ENCODE data around the gene ENOX1. TPM values are rescaled to one million over a fixed set of nuclear protein-coding genes. Genes with fewer than 3 reads are reported as not detected.

Gene ENOX1
- total RNA-seq, 1 experiment from 2014 or later = 0.26 TPM

GRCh38 chr13:43389983-43390382 lies 396.8 kb downstream of the ENOX1 start:
- ChIA-PET CTCF (no interaction called here), POLR2A (no interaction called here)
- Mint-ChIP-seq H3K9me3 (0 out of 2 replicates have a peak, but pooled peaks cover 3% of the 10 kb centered on the region), H3K27ac (no peak overlapping the region), H3K36me3 (no peaks in the 10 kb centered on the region), H3K27me3 (ENCODE audit: low read depth) (no peaks in the 10 kb centered on the region), H3K4me3 (no peak overlapping the region), H3K4me1 (peaks cover 4% of the 10 kb centered on the region; the same call in 1 of the 2 replicates)
- ATAC-seq (no peak), DNase-seq (ENCODE audit: low spot score) (no peak)
- no peak for TF ChIP-seq E2F5 (CRISPR knock-in tag; IDR thresholded peaks at IDR 0.05)

- H3K27ac Mint-ChIP-seq = no peak overlapping the region
- POLR2A ChIA-PET = no interaction called here
- no peak for ATAC-seq
- TF ChIP-seq FOXP4 (CRISPR knock-in tag; IDR thresholded peaks at IDR 0.05) = no peak
- TF ChIP-seq ZBTB43 (CRISPR knock-in tag; IDR thresholded peaks at IDR 0.05) = no peak
- no peak for TF ChIP-seq SMAD4 (CRISPR knock-in tag; IDR thresholded peaks at IDR 0.05)
- TF ChIP-seq IRF2 (CRISPR knock-in tag; IDR thresholded peaks at IDR 0.05; ENCODE audit: borderline replicate concordance, low read depth) = no peak
- no peak for TF ChIP-seq ATF6 (CRISPR knock-in tag; IDR thresholded peaks at IDR 0.05)
- no peak for TF ChIP-seq FOXP1 (CRISPR knock-in tag; IDR thresholded peaks at IDR 0.05; ENCODE audit: borderline replicate concordance)
- no peak for TF ChIP-seq AFF4 (CRISPR knock-in tag; IDR thresholded peaks at IDR 0.05; ENCODE audit: borderline replicate concordance)
- no peak for TF ChIP-seq ZNF263 (CRISPR knock-in tag; IDR thresholded peaks at IDR 0.05; ENCODE audit: low read depth)
- no peak for TF ChIP-seq USF1 (CRISPR knock-in tag; IDR thresholded peaks at IDR 0.05)
- no peak for TF ChIP-seq FOXK1 (CRISPR knock-in tag; IDR thresholded peaks at IDR 0.05)
- no peak for TF ChIP-seq ZNF281 (CRISPR knock-in tag; IDR thresholded peaks at IDR 0.05)
- no peak for TF ChIP-seq ZNF416 (CRISPR knock-in tag; IDR thresholded peaks at IDR 0.05)
- TF ChIP-seq ZMAT4 (CRISPR knock-in tag; IDR thresholded peaks at IDR 0.05) = no peak
- no peak for TF ChIP-seq USF2 (CRISPR knock-in tag; IDR thresholded peaks at IDR 0.05)
- no peak for TF ChIP-seq MAX (CRISPR knock-in tag; IDR thresholded peaks at IDR 0.05)
- TF ChIP-seq NR2C2 (CRISPR knock-in tag; IDR thresholded peaks at IDR 0.05) = no peak
- no peak for TF ChIP-seq E2F5 (CRISPR knock-in tag; IDR thresholded peaks at IDR 0.05)
- TF ChIP-seq SP1 (CRISPR knock-in tag; conservative IDR thresholded peaks at IDR 0.05) = no peak
Observed at GRCh38 chr13:43389573-43389972, 397.2 kb downstream of the ENOX1 start.

More at GRCh38 chr13:43389573-43389972, 397.2 kb downstream of the ENOX1 start:
- 0 out of 2 replicates have a peak, but pooled peaks cover 3% of the 10 kb centered on the region for H3K9me3 Mint-ChIP-seq
- H3K36me3 Mint-ChIP-seq = no peaks in the 10 kb centered on the region
- DNase-seq (ENCODE audit: low spot score) = no peak
- CTCF ChIA-PET = no interaction called here
- H3K27me3 Mint-ChIP-seq (ENCODE audit: low read depth) = no peaks in the 10 kb centered on the region
- H3K4me3 Mint-ChIP-seq = no peak overlapping the region
- peaks cover 4% of the 10 kb centered on the region; the same call in 1 of the 2 replicates for H3K4me1 Mint-ChIP-seq
